ENCODE measurements around the gene PARD3B.

- TF ChIP-seq EZH2 (IDR thresholded peaks at IDR 0.05; ENCODE audit: low read length, missing control alignments), result no peak
- no peak for TF ChIP-seq CTCF (conservative IDR thresholded peaks at IDR 0.05 in 1 of 2, IDR thresholded peaks at IDR 0.05 in 1 of 2; ENCODE audit: low read depth in 1 of 2, low read length in 2 of 2)
These were observed 167.9 kb downstream of the PARD3B start for GRCh38 chr2:204713211-204713610.

All from fibroblast of lung (primary cell).